IMR-90 (cell line): Measurements from ENCODE around the gene PLA2G4B. TPM values are rescaled to one million over a fixed set of nuclear protein-coding genes. Genes with fewer than 3 reads are reported as not detected.

ENCODE experiments used
- ATAC-seq: fragments of 200-7000 bp; cut with Tn5 transposase; 2 replicates; pipeline ENCODE4 v1.9.1; 2020; ENCODE audit warnings: low read depth, mild to moderate bottlenecking, moderate library complexity
- BruUV-seq: library from RNA; stranded (reverse); fragments of 400-500 nt; replicated peaks from 2 replicates; lab custom pipeline; 2021; lab: Mats Ljungman, UMichigan
- CTCF ChIA-PET: fragments of 300-600 bp; formaldehyde crosslinking; extraction: SDS; loops from one replicate; lab custom pipeline; 2021; ENCODE audit warnings: antibody characterized with exemption; lab: Yijun Ruan, JAX
- POLR2A ChIA-PET: fragments of 300-600 bp; sonication (Branson Sonifier 250); formaldehyde crosslinking; loops from one replicate; lab custom pipeline; 2022; ENCODE audit warnings: antibody characterized with exemption; ENCODE audit not compliant: unreplicated experiment; lab: Charles Lee
- DNase-seq: peaks from one replicate; pipeline ENCODE4 v3.0.0; 2013
- H2AFZ ChIP-seq: replicated peaks from 2 replicates; pipeline ENCODE3; 2013; ENCODE audit warnings: low read length, mild to moderate bottlenecking; ENCODE audit not compliant: poor library complexity
- H2AK5ac ChIP-seq: 2 replicates; pipeline ENCODE4 v1.6.1; 2013; ENCODE audit warnings: low read depth, low read length, inconsistent platforms
- H2AK9ac ChIP-seq: replicated peaks from 2 replicates; pipeline ENCODE3; 2013; ENCODE audit warnings: mild to moderate bottlenecking, low read depth, low read length, moderate library complexity; ENCODE audit not compliant: poor library complexity
- H2BK120ac ChIP-seq: 2 replicates; pipeline ENCODE4 v1.6.1; 2013; ENCODE audit warnings: low read depth, low read length, inconsistent platforms
- H2BK15ac ChIP-seq: 3 replicates; pipeline ENCODE4 v1.6.1; 2013; ENCODE audit warnings: low read depth, low read length, inconsistent platforms
- H2BK20ac ChIP-seq: 2 replicates; pipeline ENCODE4 v1.6.1; 2013; ENCODE audit warnings: low read depth, mild to moderate bottlenecking, inconsistent platforms, low read length, moderate library complexity
- H2BK5ac ChIP-seq: 2 replicates; pipeline ENCODE4 v1.6.1; 2013; ENCODE audit warnings: mild to moderate bottlenecking, low read depth, low read length, inconsistent platforms; ENCODE audit not compliant: poor library complexity, severe bottlenecking
- H3K14ac ChIP-seq: replicated peaks from 2 replicates; pipeline ENCODE4 v1.6.1; 2013; ENCODE audit warnings: low read depth, low read length, inconsistent platforms
- H3K18ac ChIP-seq: 2 replicates; pipeline ENCODE4 v1.6.1; 2013; ENCODE audit warnings: low read depth, low read length, control low read depth
- H3K23ac ChIP-seq: 2 replicates; pipeline ENCODE4 v1.6.1; 2013; ENCODE audit warnings: low read depth, low read length, inconsistent platforms
- H3K27ac ChIP-seq: 2 replicates; pipeline ENCODE4 v1.5.1; 2013; ENCODE audit warnings: mild to moderate bottlenecking, control low read depth, low read length; ENCODE audit not compliant: insufficient read depth
- H3K27me3 ChIP-seq: 2 replicates; pipeline ENCODE4 v1.6.1; 2013; ENCODE audit warnings: low read length; ENCODE audit not compliant: control insufficient read depth, insufficient read depth
- H3K36me3 ChIP-seq: 2 replicates; pipeline ENCODE4 v1.6.1; 2013; ENCODE audit warnings: low read length, mixed read lengths; ENCODE audit not compliant: control insufficient read depth, insufficient read depth
- H3K4ac ChIP-seq: 2 replicates; pipeline ENCODE4 v1.6.1; 2013; ENCODE audit warnings: low read depth, low read length, inconsistent platforms
- H3K4me1 ChIP-seq: 2 replicates; pipeline ENCODE4 v1.6.1; 2013; ENCODE audit warnings: low read length, mixed read lengths; ENCODE audit not compliant: control insufficient read depth, insufficient read depth
- H3K4me2 ChIP-seq: 2 replicates; pipeline ENCODE4 v1.6.1; 2013; ENCODE audit warnings: low read depth, mild to moderate bottlenecking, control low read depth, low read length, moderate library complexity
- H3K4me3 ChIP-seq: 2 replicates; pipeline ENCODE4 v1.5.1; 2013; ENCODE audit warnings: low read depth, mild to moderate bottlenecking, control low read depth, low read length, moderate library complexity; ENCODE audit not compliant: insufficient read depth
- H3K56ac ChIP-seq: 2 replicates; pipeline ENCODE4 v1.6.1; 2013; ENCODE audit warnings: low read length, inconsistent platforms; ENCODE audit not compliant: insufficient read depth; ENCODE audit errors: extremely low read depth
- H3K79me1 ChIP-seq, 2 experiments: 2 replicates each; pipeline ENCODE4 v1.6.1; 2013; ENCODE audit warnings: low read length in 2 of 2, inconsistent platforms in 1 of 2, low read depth in 1 of 2
- H3K9ac ChIP-seq: 2 replicates; pipeline ENCODE4 v1.6.1; 2013; ENCODE audit warnings: low read depth, low read length, control low read depth
- H3K9me1 ChIP-seq: 2 replicates; pipeline ENCODE4 v1.6.1; 2013; ENCODE audit warnings: low read length, inconsistent platforms; ENCODE audit not compliant: insufficient read depth
- H3K9me3 ChIP-seq: 2 replicates; pipeline ENCODE4 v1.6.1; 2013; ENCODE audit warnings: low read length; ENCODE audit not compliant: control insufficient read depth, insufficient read depth
- H4K20me1 ChIP-seq: 2 replicates; pipeline ENCODE4 v1.6.1; 2013; ENCODE audit warnings: low read length, inconsistent platforms; ENCODE audit not compliant: insufficient read depth
- H4K5ac ChIP-seq: 2 replicates; pipeline ENCODE4 v1.6.1; 2013; ENCODE audit warnings: mild to moderate bottlenecking, low read depth, low read length, control low read depth
- H4K8ac ChIP-seq, 2 experiments: 2 replicates each; pipeline ENCODE4 v1.6.1; 2013; ENCODE audit warnings: low read depth in 2 of 2, low read length in 2 of 2, control low read depth in 1 of 2, inconsistent platforms in 1 of 2
- H4K91ac ChIP-seq: 2 replicates; pipeline ENCODE4 v1.6.1; 2013; ENCODE audit warnings: low read depth, low read length, inconsistent platforms; ENCODE audit not compliant: insufficient read depth
- BHLHE40 ChIP-seq: fragments of 150-350 bp; IDR thresholded peaks from 2 replicates; pipeline ENCODE4 v1.6.1; 2016; ENCODE audit warnings: mild to moderate bottlenecking, low read depth, low read length
- CEBPB ChIP-seq: IDR thresholded peaks from 2 replicates; pipeline ENCODE4 v1.6.1; 2012; ENCODE audit warnings: low read depth, low read length, improper control_type of control experiment
- CTCF ChIP-seq: conservative IDR thresholded peaks from 2 replicates; pipeline ENCODE4 v1.5.1; 2012; ENCODE audit warnings: mild to moderate bottlenecking, low read depth, low read length, improper control_type of control experiment
- MAFK ChIP-seq: IDR thresholded peaks from 2 replicates; pipeline ENCODE4 v1.6.1; 2012; ENCODE audit warnings: low read depth, low read length, improper control_type of control experiment
- MAZ ChIP-seq: IDR thresholded peaks from 2 replicates; pipeline ENCODE4 v1.6.1; 2012; ENCODE audit warnings: low read depth, mild to moderate bottlenecking, low read length, improper control_type of control experiment, moderate library complexity, borderline replicate concordance
- NFE2L2 ChIP-seq: fragments of 150-350 bp; IDR thresholded peaks from 2 replicates; pipeline ENCODE4 v1.6.1; 2016; ENCODE audit warnings: low read depth, mild to moderate bottlenecking, low read length
- POLR2A ChIP-seq: IDR thresholded peaks from 2 replicates; pipeline ENCODE4 v1.6.1; 2012; ENCODE audit warnings: mild to moderate bottlenecking, low read depth, low read length
- RAD21 ChIP-seq: IDR thresholded peaks from 2 replicates; pipeline ENCODE4 v1.6.1; 2012; ENCODE audit warnings: low read length, improper control_type of control experiment
- RCOR1 ChIP-seq: IDR thresholded peaks from 2 replicates; pipeline ENCODE4 v1.6.1; 2012; ENCODE audit warnings: mild to moderate bottlenecking, low read length, improper control_type of control experiment; ENCODE audit not compliant: insufficient replicate concordance
- RFX5 ChIP-seq: IDR thresholded peaks from 2 replicates; pipeline ENCODE4 v1.8.0; 2012; ENCODE audit warnings: low read depth, mild to moderate bottlenecking, low read length, moderate library complexity
- WGBS, 2 experiments: methylation state at CpG; one replicate each; pipeline versions ENCODE4 v1.1.5 to v1.1.7; 2013; ENCODE audit warnings: missing lambda C conversion rate in 2 of 2; ENCODE audit not compliant: insufficient read length in 1 of 2; ENCODE audit errors: extremely low coverage in 2 of 2; 5-methylcytosine and 5-hydroxymethylcytosine counted together
- dilution Hi-C: fragments of 300-500 bp; cut with HindIII; formaldehyde crosslinking; loops from one replicate; pipeline ENCODE4 v1.14.3; 2018; ENCODE audit warnings: low sequenced_read_pairs; ENCODE audit not compliant: unreplicated experiment
- in situ Hi-C: fragments of 300-500 bp; cut with MboI; formaldehyde crosslinking; loops from 3 replicates; pipeline ENCODE4 v1.14.3; 2019; ENCODE audit warnings: low sequenced_read_pairs, inconsistent platforms, mixed read lengths
- intact Hi-C: fragments of 100-400 bp; cut with micrococcal nuclease; formaldehyde crosslinking; loops from 2 replicates; pipeline ENCODE4 v1.10.0; 2022
- polyA plus RNA-seq, 3 experiments: library from polyadenylated mRNA; depleted of rRNA; stranded (reverse); fragments of >200 nt; gene quantifications; 2 replicates each; pipeline ENCODE4 v1.2.3, GENCODE V29; 2012; ENCODE audit warnings: low replicate concordance in 1 of 3
- total RNA-seq: library from RNA; depleted of rRNA; stranded (reverse); fragments of >200 nt; gene quantifications from 2 replicates; pipeline ENCODE4 v1.2.3, GENCODE V29; 2012

Gene PLA2G4B
- total and polyA plus RNA-seq, 2 of the 4 experiments (the other 2 are of a cell fraction): 0.18 to 3.1 TPM

- peaks cover 11% of the 10 kb centered on the region; the same call in 1 of the 2 replicates for H3K9me1 ChIP-seq
- no peak overlapping the region for H3K14ac ChIP-seq
- DNase-seq: no peak
- BruUV-seq: no TSS peak
- no peak for TF ChIP-seq RAD21
- TF ChIP-seq CTCF: no peak
- TF ChIP-seq NFE2L2: no peak
- TF ChIP-seq RFX5: no peak
- TF ChIP-seq RCOR1: no peak
- TF ChIP-seq CEBPB: no peak
- no peak for TF ChIP-seq MAFK
- no peak for TF ChIP-seq BHLHE40
- no peak for TF ChIP-seq MAZ
- TF ChIP-seq POLR2A: no peak
- peak overlapping the region; percentile 48 for H2AK9ac ChIP-seq
- no peak overlapping the region for H2AFZ ChIP-seq
- ChIA-PET CTCF (no interaction called here), POLR2A (no interaction called here)
- 100% methylated on average over 2 of the region's 13 CpGs; no CpG with 5 or more reads in 1 of the 2 experiments for WGBS, 2 experiments
- no peak overlapping the region for H3K4me2 ChIP-seq
- in situ Hi-C loops (no loop called here), dilution Hi-C loops (no loop called here), intact Hi-C loops (no loop called here)
- H3K4me1 ChIP-seq: peaks cover 2% of the 10 kb centered on the region; the same call in 1 of the 2 replicates
- H2BK5ac ChIP-seq: no peak overlapping the region
- no peaks in the 10 kb centered on the region for H3K9me3 ChIP-seq
- no peak overlapping the region for H3K18ac ChIP-seq
- H3K9ac ChIP-seq: no peak overlapping the region
- no peak overlapping the region for H3K56ac ChIP-seq
- no peak overlapping the region for H4K91ac ChIP-seq
- peaks cover 13% of the 10 kb centered on the region for H3K36me3 ChIP-seq
- no peak overlapping the region for H3K23ac ChIP-seq
- no peak overlapping the region for H2AK5ac ChIP-seq
- no peak overlapping the region for H2BK20ac ChIP-seq
- H2BK120ac ChIP-seq: no peak overlapping the region
- no peak overlapping the region for H3K27ac ChIP-seq
- no peaks in the 10 kb centered on the region for H3K27me3 ChIP-seq
- no peak for ATAC-seq
- no peak overlapping the region for H2BK15ac ChIP-seq
- H3K4ac ChIP-seq: no peak overlapping the region
- no peak overlapping the region for H3K4me3 ChIP-seq
- peaks cover 10% of the 10 kb centered on the region for H4K20me1 ChIP-seq
- no peak overlapping the region for H4K5ac ChIP-seq
- H4K8ac ChIP-seq: no peak overlapping the region
- peaks cover 17 to 30% of the 10 kb centered on the region in 2 experiments for H3K79me1 ChIP-seq
These were observed 8.5 kb upstream of the PLA2G4B start for GRCh38 chr15:41829959-41830646.
